ENCODE data around the gene NSD1. TPM values are rescaled to one million over a fixed set of nuclear protein-coding genes. Genes with fewer than 3 reads are reported as not detected.

The NSD1 gene
- total RNA-seq, 4 donors from 2014 or later = 25.4 to 32.7 (median 29.0) TPM

- H3K36me3 ChIP-seq = peaks cover 0 to 27% of the 10 kb centered on the region in 2 donors
These were observed 60.7 kb downstream of the NSD1 start for GRCh38 chr5:177194268-177194667.

GRCh38 chr5:177195307-177195952, 61.9 kb downstream of the NSD1 start:
- ATAC-seq (no peak), DNase-seq (no peak)
- no peak overlapping the region for H3K27ac ChIP-seq
- no peaks in the 10 kb centered on the region for H3K4me1 ChIP-seq
- H3K27me3 ChIP-seq = no peaks in the 10 kb centered on the region
- TF ChIP-seq CTCF (IDR thresholded peaks at IDR 0.05 in 4 of 5, conservative IDR thresholded peaks at IDR 0.05 in 1 of 5) (no peak), POLR2A (IDR thresholded peaks at IDR 0.05) (no peak)
- peaks cover 0 to 29% of the 10 kb centered on the region in 2 donors for H3K36me3 ChIP-seq
- H3K9me3 ChIP-seq = no peaks in the 10 kb centered on the region
- intact Hi-C loops (cut with DNase I; ENCODE audit: low total_unique reads) (no loop called here), in situ Hi-C loops (cut with MboI; ENCODE audit: low sequenced_read_pairs in 4 of 4) (no loop called here)
- H3K4me3 ChIP-seq = no peak overlapping the region

More at GRCh38 chr5:177194268-177194667, 60.7 kb downstream of the NSD1 start:
- intact Hi-C loops (cut with DNase I; ENCODE audit: low total_unique reads) = no loop called here
- H3K4me3 ChIP-seq = no peak overlapping the region
- no peak overlapping the region for H3K27ac ChIP-seq
- in situ Hi-C loops (cut with MboI; ENCODE audit: low sequenced_read_pairs in 4 of 4) = no loop called here
- peak in 1 of 2 donors; percentile 41 for ATAC-seq
- H3K9me3 ChIP-seq = no peaks in the 10 kb centered on the region
- no peaks in the 10 kb centered on the region for H3K4me1 ChIP-seq
- H3K27me3 ChIP-seq = no peaks in the 10 kb centered on the region
- DNase-seq = no peak
- TF ChIP-seq CTCF (IDR thresholded peaks at IDR 0.05 in 4 of 5, conservative IDR thresholded peaks at IDR 0.05 in 1 of 5) = no peak
- TF ChIP-seq POLR2A (IDR thresholded peaks at IDR 0.05) = no peak

GRCh38 chr5:177198738-177199137, 65.2 kb downstream of the NSD1 start:
- no peak overlapping the region for H3K4me3 ChIP-seq
- intact Hi-C loops (cut with DNase I; ENCODE audit: low total_unique reads) = no loop called here

GRCh38 chr5:177204281-177204680, 70.7 kb downstream of the NSD1 start:
- Histone ChIP-seq H3K4me1 (no peaks in the 10 kb centered on the region), H3K4me3 (no peak overlapping the region), H3K27me3 (no peaks in the 10 kb centered on the region), H3K36me3 (peaks cover 0 to 58% of the 10 kb centered on the region in 2 donors), H3K27ac (no peak overlapping the region), H3K9me3 (no peaks in the 10 kb centered on the region)
- ATAC-seq (no peak), DNase-seq (no peak)
- intact Hi-C loops (cut with DNase I; ENCODE audit: low total_unique reads) (no loop called here), in situ Hi-C loops (cut with MboI; ENCODE audit: low sequenced_read_pairs in 4 of 4) (no loop called here)
- TF ChIP-seq POLR2A (IDR thresholded peaks at IDR 0.05) (no peak), CTCF (IDR thresholded peaks at IDR 0.05 in 4 of 5, conservative IDR thresholded peaks at IDR 0.05 in 1 of 5) (no peak)

More at GRCh38 chr5:177198738-177199137, 65.2 kb downstream of the NSD1 start:
- peaks cover 0 to 31% of the 10 kb centered on the region in 2 donors for H3K36me3 ChIP-seq
- H3K27me3 ChIP-seq = no peaks in the 10 kb centered on the region
- H3K27ac ChIP-seq = no peak overlapping the region
- H3K4me1 ChIP-seq = no peaks in the 10 kb centered on the region
- in situ Hi-C loops (cut with MboI; ENCODE audit: low sequenced_read_pairs in 4 of 4) = no loop called here
- H3K9me3 ChIP-seq = no peaks in the 10 kb centered on the region
- DNase-seq (no peak), ATAC-seq (no peak)
- TF ChIP-seq POLR2A (IDR thresholded peaks at IDR 0.05) (no peak), CTCF (IDR thresholded peaks at IDR 0.05 in 4 of 5, conservative IDR thresholded peaks at IDR 0.05 in 1 of 5) (no peak)

GRCh38 chr5:177209610-177210009, 76.0 kb downstream of the NSD1 start:
- Histone ChIP-seq H3K4me1 (no peaks in the 10 kb centered on the region), H3K27me3 (no peaks in the 10 kb centered on the region), H3K36me3 (peaks cover 0 to 48% of the 10 kb centered on the region in 2 donors), H3K27ac (no peak overlapping the region), H3K9me3 (no peaks in the 10 kb centered on the region), H3K4me3 (no peak overlapping the region)
- in situ Hi-C loops (cut with MboI; ENCODE audit: low sequenced_read_pairs in 4 of 4) (no loop called here), intact Hi-C loops (cut with DNase I; ENCODE audit: low total_unique reads) (no loop called here)
- TF ChIP-seq CTCF (IDR thresholded peaks at IDR 0.05 in 4 of 5, conservative IDR thresholded peaks at IDR 0.05 in 1 of 5) = no peak
- no peak for TF ChIP-seq POLR2A (IDR thresholded peaks at IDR 0.05)
- no peak for ATAC-seq
- DNase-seq = no peak

All from gastrocnemius medialis (tissue), 4 donors.